ENCODE results near the gene SEMA6B.

The SEMA6B gene

GRCh38 chr19:4511300-4512054, 48.0 kb downstream of the SEMA6B start:
- DNase-seq (ENCODE audit: low read depth in 2 of 3, low spot score in 1 of 3), result no peak

GRCh38 chr19:4510435-4511255, 48.8 kb downstream of the SEMA6B start:
- DNase-seq (ENCODE audit: low read depth in 2 of 3, low spot score in 1 of 3), result no peak

DNA sequence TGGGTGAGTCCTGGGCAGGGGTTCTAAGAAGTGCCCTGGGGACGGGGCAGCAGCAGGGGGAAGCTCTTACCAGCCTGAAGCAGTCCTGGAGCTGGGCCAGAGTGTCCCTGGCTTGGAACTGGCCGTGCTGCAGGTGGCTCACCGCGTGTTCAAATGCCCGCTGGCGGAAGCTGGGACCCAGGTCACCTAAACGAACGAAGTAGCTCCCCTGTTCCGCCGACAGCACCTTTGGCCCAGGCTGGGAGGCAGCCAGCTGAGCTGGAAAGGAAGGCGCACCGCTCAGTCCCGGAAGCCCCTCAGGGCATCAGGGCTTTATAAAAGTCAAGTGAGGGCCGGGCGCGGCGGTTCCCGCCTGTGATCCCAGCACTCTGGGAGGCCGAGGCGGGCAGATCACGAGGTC, 50.8 kb downstream of the SEMA6B start:
- no peak for DNase-seq (ENCODE audit: low read depth in 2 of 3, low spot score in 1 of 3)

GRCh38 chr19:4507804-4508203, 51.7 kb downstream of the SEMA6B start:
- DNase-seq (ENCODE audit: low read depth in 2 of 3, low spot score in 1 of 3), result no peak

DNA sequence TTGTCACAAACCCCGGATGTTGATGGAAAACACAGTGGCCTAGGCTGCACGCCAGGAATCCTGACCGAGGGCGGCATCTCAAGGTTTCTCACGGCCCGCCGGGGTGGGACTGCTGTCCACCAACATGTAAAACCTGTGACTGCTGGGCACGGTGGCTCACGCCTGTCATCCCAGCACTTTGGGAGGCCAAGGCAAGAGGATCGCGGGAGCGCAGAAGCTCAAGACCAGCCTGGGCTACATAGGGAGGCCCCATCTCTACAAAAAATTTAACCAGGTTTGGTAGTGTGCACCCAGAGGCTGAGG, 52.4 kb downstream of the SEMA6B start:
- no peak for DNase-seq (ENCODE audit: low read depth in 2 of 3, low spot score in 1 of 3)

DNA sequence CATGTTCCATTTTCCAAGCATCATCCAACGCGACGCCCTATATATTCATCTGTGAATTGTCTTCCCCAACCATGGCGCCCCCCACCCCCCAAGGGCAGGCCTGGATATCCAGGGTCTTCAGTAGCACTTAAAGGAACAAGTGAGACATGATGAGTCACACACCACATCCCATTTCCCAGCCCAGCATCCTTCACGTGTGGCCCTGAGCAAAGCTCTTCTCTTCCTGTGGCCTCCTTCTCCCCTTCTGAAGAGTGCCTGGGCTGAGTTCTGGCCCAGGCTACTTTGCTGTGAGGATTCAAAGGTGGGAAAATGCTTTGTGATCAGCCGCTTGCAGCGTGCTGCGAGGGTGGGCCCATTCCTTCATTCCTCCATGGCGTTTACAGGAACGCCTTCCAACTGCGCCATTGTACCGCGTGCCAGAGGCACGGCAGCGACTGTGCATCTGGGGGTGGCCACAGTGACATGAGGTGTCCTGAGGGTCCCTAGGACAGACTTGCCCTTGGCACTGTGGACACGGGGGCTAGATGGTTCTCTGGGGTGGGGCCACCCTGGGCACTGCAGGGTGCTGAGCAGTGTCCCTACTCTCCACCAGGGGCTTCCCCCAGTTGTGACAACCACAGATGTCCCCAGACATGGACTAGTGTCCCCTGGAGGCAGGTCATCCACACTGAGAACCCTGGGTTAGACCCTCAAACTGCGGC, 52.9 kb downstream of the SEMA6B start:
- DNase-seq (ENCODE audit: low read depth in 2 of 3, low spot score in 1 of 3), result no peak

GRCh38 chr19:4505570-4506448, 53.7 kb downstream of the SEMA6B start:
- DNase-seq (ENCODE audit: low read depth in 2 of 3, low spot score in 1 of 3), result no peak

GRCh38 chr19:4504891-4505569, 54.5 kb downstream of the SEMA6B start:
- DNase-seq (ENCODE audit: low read depth in 2 of 3, low spot score in 1 of 3), result no peak

GRCh38 chr19:4504297-4504701, 55.2 kb downstream of the SEMA6B start:
- no peak for DNase-seq (ENCODE audit: low read depth in 2 of 3, low spot score in 1 of 3)

GRCh38 chr19:4503825-4504170, 55.7 kb downstream of the SEMA6B start:
- no peak for DNase-seq (ENCODE audit: low read depth in 2 of 3, low spot score in 1 of 3)

DNA sequence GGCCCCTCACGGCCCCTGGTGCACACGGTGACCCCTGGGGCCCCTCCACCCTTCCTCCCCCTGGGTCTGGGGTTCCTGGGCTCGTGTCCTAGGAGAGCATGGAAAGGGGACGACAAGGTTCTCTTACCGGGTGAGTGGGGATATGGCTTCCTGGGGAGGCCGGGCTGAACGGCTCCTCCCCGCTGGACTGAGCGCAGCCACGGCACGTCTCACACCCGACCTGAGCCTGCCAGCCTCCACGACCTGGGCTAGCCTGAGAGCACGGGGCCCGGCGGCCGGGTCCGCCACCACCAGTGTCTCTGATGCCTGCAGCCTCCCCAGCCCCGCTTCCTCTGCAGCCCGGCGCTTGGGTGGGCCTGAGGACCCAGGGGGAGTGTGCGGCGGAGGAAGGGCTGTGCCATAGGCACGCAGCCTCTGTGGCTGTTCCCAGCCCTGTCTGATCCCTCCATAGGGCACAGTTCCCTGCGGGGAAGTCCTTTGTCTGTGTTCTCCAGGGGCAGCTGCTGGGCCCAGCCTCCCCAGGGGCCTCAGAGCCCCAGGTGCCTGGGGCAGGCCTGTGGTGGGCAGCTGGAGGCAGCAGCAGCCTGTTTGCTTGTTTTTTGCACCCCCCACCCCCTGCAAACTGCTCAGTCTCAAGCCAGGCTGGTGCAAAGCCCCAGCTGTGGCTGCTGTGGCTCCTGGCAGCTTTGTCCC, 56.2 kb downstream of the SEMA6B start:
- DNase-seq (ENCODE audit: low read depth in 2 of 3, low spot score in 1 of 3), result no peak

- no peak for DNase-seq (ENCODE audit: low read depth in 2 of 3, low spot score in 1 of 3)
Measured at GRCh38 chr19:4502282-4503131, 57.0 kb downstream of the SEMA6B start.

- no peak for DNase-seq (ENCODE audit: low read depth in 2 of 3, low spot score in 1 of 3)
Measured at GRCh38 chr19:4501691-4502090, 57.8 kb downstream of the SEMA6B start.

DNA sequence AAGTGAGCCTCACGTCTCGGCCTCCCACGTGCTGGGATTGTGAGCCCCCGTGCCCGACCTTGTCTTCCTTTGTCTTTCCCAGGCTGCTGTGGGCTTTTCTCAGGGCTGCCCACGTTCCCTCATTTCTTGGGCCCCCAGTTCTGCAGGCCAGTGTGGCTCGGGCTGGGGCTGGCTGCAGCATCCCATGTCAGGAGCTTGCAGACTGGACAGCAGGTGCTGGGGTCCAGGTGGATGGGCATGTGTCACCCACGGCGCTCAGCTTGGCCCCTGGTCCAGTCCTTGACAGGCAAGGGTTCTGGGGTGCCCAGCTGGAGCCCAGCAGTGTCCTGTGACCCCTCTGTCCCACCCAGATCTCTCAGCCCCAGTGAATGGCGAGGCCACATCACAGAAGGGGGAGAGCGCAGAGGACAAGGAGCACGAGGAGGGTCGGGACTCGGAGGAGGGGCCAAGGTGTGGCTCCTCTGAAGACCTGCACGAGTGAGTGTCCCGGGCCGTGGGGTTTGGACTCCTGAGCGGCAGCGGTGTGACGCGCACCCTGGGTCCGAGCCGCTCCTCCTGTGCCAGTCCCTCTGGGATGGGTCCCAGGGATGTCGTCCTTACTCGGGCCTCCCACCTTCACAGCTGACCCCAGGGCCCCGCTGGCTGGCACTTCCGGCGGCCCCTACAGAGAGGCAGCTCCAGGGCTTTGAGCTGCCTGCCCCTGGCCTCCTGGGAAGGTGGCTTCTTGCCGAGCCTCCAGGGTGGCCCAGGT, 58.5 kb downstream of the SEMA6B start:
- DNase-seq (ENCODE audit: low read depth in 2 of 3, low spot score in 1 of 3), result no peak

DNA sequence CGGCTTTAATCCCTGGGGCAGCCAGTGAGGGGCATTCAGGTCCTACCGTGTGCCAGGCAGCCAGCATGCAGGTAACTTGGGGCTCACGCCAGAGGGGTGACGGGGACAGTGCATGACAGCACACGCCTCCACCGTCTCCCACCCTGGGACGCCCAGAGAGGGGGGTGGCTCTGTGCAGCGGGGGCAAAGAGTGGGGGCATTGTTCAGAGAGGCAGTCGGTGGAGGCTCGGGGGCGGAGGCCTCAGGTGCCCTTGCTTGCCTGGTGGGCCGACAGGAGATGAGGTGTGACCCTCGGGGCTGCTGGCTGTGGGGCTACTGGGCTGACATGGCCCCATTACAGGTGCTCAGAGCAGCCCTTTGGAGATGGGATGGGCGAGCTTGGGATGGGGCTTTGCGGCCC, 59.6 kb downstream of the SEMA6B start:
- no peak for DNase-seq (ENCODE audit: low read depth in 2 of 3, low spot score in 1 of 3)

DNA sequence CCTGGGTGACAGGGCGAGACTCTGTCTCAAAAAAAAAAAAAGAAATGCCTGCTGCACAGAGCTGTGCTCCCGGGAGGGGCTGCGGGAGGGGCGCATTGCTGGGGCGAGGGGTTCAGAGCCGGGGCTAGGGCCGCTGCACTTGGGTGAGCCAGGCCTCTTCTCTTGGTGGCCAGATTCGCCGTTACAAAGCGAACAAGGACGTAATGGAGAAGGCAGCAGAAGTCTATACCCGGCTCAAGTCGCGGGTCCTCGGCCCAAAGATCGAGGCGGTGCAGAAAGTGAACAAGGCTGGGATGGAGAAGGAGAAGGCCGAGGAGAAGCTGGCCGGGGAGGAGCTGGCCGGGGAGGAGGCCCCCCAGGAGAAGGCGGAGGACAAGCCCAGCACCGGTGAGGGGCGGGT, 60.2 kb downstream of the SEMA6B start:
- DNase-seq (ENCODE audit: low read depth in 2 of 3, low spot score in 1 of 3), result no peak

- DNase-seq (ENCODE audit: low read depth in 2 of 3, low spot score in 1 of 3), result no peak
Measured at GRCh38 chr19:4498694-4499093, 60.8 kb downstream of the SEMA6B start.

DNA sequence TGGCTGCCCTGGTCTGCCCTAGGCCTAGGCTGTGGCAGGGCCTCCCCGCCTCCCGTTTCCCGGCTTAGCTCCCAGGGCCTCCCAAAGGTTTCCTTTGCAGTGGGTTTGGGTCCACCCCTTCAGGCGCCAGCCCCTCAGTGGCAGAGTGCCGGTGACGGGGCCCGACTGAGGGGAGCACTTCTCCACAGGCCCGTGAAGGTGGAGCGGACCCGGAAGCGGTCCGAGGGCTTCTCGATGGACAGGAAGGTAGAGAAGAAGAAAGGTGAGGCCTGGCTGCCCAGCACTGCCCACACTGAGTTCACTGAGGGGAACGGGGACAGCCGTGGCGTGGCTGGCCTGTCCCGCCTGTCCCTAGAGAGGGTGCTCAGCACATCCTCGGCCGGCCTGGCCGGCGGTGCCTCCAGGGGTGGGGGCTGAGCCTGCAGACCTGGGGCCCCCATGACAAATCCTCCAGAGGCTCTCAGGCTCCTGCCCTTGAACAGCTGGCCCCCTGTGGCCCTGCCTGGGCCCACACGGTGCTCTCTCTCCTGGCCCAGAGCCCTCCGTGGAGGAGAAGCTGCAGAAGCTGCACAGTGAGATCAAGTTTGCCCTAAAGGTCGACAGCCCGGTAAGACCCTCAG, 61.6 kb downstream of the SEMA6B start:
- no peak for DNase-seq (ENCODE audit: low read depth in 2 of 3, low spot score in 1 of 3)

Data from stimulated activated CD4-positive, alpha-beta T cell treated with anti-CD3 and anti-CD28 coated beads, Interleukin-12 subunit alpha, Interleukin-12 subunit beta, amount 100 ng/mL, for 48 hours (primary cell).